ENCODE measurements around the gene ART5. TPM values are rescaled to one million over a fixed set of nuclear protein-coding genes. Genes with fewer than 3 reads are reported as not detected.
"Not testable (repeated sequence)": the region's sequence is repeated elsewhere in the genome, so short reads cannot be mapped to it uniquely, and the experiment has no call there.

The ART5 gene
- total RNA-seq, 2 donors from 2014 or later = 6.4 to 7.8 TPM

GRCh38 chr11:3659595-3660515 lies 18.1 kb upstream of the ART5 start:
- H3K36me3 ChIP-seq (ENCODE audit: control insufficient read depth, insufficient read depth, low read length) = no peaks in the 10 kb centered on the region
- Mint-ChIP-seq H3K9me3 (peaks cover 7% of the 10 kb centered on the region), H3K27ac (no peak overlapping the region), H3K4me3 (no peak overlapping the region), H3K4me1 (no peaks in the 10 kb centered on the region), H3K36me3 (ENCODE audit: low read depth) (no peaks in the 10 kb centered on the region), H3K27me3 (ENCODE audit: insufficient read depth) (peaks cover 4% of the 10 kb centered on the region)
- no peaks in the 10 kb centered on the region for H3K4me1 ChIP-seq (ENCODE audit: control insufficient read depth, insufficient read depth, low read length)
- H3K27ac ChIP-seq (ENCODE audit: low read depth, low read length) = no peak overlapping the region
- DNase-seq = no peak
- TF ChIP-seq CTCF (conservative IDR thresholded peaks at IDR 0.05) = no peak
- no peaks in the 10 kb centered on the region for H3K27me3 ChIP-seq (ENCODE audit: control insufficient read depth, insufficient read depth, low read length, poor library complexity, severe bottlenecking)
- no peak overlapping the region for H3K9ac ChIP-seq (ENCODE audit: extremely low read depth, low read length, poor library complexity, severe bottlenecking)
- H3K4me3 ChIP-seq (ENCODE audit: low read length) = no peak overlapping the region
- H3K9me3 ChIP-seq (ENCODE audit: control insufficient read depth, low read length) = no peaks in the 10 kb centered on the region
- WGBS, 2 experiments (ENCODE audit: insufficient coverage in 1 of 2, insufficient read length in 1 of 2) = 94 to 98% methylated on average over 18 to 33 of the region's 33 CpGs

DNA sequence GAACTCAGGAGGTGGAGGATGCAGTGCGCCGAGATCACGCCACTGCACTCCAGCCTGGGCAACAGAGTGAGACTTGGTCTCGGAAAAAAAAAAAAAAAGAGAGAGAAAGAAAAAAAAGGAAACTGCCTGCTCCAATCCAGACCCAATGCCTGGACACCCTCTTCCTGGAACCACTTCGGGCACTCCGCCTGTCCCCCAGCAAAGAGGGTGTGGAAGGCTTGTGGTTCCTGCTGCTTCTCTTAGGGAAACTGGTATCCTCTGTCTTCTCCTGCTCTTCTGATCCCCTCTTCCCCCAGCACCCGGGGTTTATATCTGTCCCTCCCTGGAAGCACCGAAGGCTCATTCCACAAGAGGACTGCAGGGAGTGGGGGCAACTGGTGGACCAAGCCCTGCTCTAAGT lies 16.5 kb upstream of the ART5 start:
- Mint-ChIP-seq H3K27me3 (ENCODE audit: insufficient read depth) (peaks cover 4% of the 10 kb centered on the region), H3K4me3 (no peak overlapping the region), H3K4me1 (no peaks in the 10 kb centered on the region), H3K27ac (no peak overlapping the region), H3K36me3 (ENCODE audit: low read depth) (no peaks in the 10 kb centered on the region), H3K9me3 (peaks cover 7% of the 10 kb centered on the region)
- Histone ChIP-seq H3K9me3 (ENCODE audit: control insufficient read depth, low read length) (no peaks in the 10 kb centered on the region), H3K27me3 (ENCODE audit: control insufficient read depth, insufficient read depth, low read length, poor library complexity, severe bottlenecking) (no peaks in the 10 kb centered on the region), H3K4me1 (ENCODE audit: control insufficient read depth, insufficient read depth, low read length) (no peaks in the 10 kb centered on the region), H3K4me3 (ENCODE audit: low read length) (no peak overlapping the region), H3K27ac (ENCODE audit: low read depth, low read length) (no peak overlapping the region), H3K36me3 (ENCODE audit: control insufficient read depth, insufficient read depth, low read length) (no peaks in the 10 kb centered on the region), H3K9ac (ENCODE audit: extremely low read depth, low read length, poor library complexity, severe bottlenecking) (no peak overlapping the region)
- DNase-seq = no peak
- 95 to 97% methylated on average over 5 to 8 of the region's 8 CpGs for whole genome bisulfite sequencing, 2 experiments (ENCODE audit: insufficient coverage in 1 of 2, insufficient read length in 1 of 2)
- TF ChIP-seq CTCF (conservative IDR thresholded peaks at IDR 0.05) = no peak

DNA sequence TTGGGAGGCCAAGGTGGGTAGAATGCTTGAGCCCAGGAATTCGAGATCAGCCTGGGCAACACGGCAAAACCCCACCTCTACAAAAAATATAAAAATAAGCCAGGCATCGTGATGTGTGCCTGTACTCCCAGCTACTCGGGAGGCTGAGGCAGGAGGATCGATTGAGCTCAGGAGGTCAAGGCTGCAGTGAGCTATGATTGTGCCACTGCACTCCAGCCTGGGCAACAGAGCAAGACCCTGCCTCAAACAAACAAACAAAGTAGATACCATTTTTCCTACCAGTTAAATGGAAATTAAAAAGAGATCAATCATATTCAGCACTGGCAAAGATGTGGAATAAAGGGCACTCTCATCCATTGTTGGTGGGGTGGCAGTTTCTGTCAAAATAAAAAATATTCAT lies 15.5 kb upstream of the ART5 start:
- H3K4me1 Mint-ChIP-seq; H3K4me3 Mint-ChIP-seq; H3K27ac Mint-ChIP-seq; H3K36me3 ChIP-seq (ENCODE audit: control insufficient read depth, insufficient read depth, low read length); H3K27me3 ChIP-seq (ENCODE audit: control insufficient read depth, insufficient read depth, low read length, poor library complexity, severe bottlenecking); H3K4me1 ChIP-seq (ENCODE audit: control insufficient read depth, insufficient read depth, low read length); H3K4me3 ChIP-seq (ENCODE audit: low read length); H3K27me3 Mint-ChIP-seq (ENCODE audit: insufficient read depth); H3K36me3 Mint-ChIP-seq (ENCODE audit: low read depth); DNase-seq; H3K9me3 ChIP-seq (ENCODE audit: control insufficient read depth, low read length); H3K9me3 Mint-ChIP-seq; H3K27ac ChIP-seq (ENCODE audit: low read depth, low read length); H3K9ac ChIP-seq (ENCODE audit: extremely low read depth, low read length, poor library complexity, severe bottlenecking): not testable (repeated sequence)
- 95 to 96% methylated on average over 4 to 5 of the region's 5 CpGs for WGBS, 2 experiments (ENCODE audit: insufficient coverage in 1 of 2, insufficient read length in 1 of 2)
